GM21515 (cell line): ENCODE data around the gene SLC23A1.
A peak's percentile ranks its signal among the peaks of the same experiment; 100 is the strongest.
"Not testable (repeated sequence)": the region's sequence is repeated elsewhere in the genome, so short reads cannot be mapped to it uniquely, and the experiment has no call there.

Experiments used
- ATAC-seq: cut with Tn5 transposase; IDR thresholded peaks from one replicate; pipeline ENCODE4 v1.9.1; 2021; ENCODE audit not compliant: unreplicated experiment

Gene SLC23A1

DNA sequence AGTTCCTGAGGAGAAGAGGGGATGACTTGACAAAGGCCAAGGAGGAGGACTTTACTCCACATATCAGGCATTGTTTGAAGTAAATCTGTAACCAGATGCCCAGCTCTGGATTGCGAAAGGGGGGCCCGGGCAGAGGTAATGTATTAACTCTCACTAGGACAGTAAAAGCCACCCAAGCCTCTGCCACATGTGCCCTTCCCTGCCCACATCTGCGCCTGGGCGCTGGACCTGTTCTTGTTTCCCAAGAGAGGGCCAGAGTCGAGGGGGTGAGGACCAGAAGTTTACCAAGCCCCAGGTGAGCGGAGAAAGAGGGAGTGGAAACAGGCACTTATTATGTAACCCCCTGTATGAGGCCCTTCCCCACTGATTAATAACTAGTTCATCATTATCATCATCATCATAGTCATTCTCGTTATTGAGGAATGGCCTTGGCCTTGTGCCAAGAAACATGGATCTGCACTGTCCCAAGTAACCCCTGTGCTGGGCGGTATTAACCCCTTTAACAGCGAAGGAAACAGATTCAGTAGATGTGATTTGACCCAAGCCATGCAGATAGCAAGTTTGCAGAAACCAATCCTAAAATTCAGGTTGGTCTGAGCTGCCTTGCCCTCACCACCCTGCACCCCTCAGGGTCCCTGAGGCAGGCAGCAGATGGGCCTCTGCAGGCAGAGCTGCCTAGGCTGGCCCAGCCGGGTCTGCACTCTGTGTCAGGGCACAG lies at the start of gene SLC23A1:
Gene SLC23A1, minus strand, starts transcription at position 23 of the 718 bp plus-strand sequence. CDS start 44 bp downstream, outside the sequence.
- ATAC-seq = no peak

DNA sequence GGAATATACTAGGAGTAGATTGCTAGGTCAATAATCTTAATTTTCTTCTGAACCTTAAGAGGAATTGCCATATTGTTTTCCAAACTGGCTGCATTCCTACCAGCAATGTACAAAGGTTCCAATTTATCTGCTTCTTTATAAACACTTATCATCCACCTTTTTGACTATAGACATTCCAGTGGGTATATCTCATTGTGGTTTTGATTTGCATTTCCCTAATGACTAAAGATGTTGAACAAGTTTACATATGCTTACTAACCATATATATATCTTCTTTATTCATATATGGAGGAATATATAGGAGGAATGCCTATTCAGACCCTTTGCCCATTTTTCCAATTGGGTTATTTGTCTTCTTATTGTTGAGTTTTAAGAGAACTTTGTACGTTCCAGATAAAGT lies 48.6 kb upstream of the SLC23A1 start:
- no peak for ATAC-seq

DNA sequence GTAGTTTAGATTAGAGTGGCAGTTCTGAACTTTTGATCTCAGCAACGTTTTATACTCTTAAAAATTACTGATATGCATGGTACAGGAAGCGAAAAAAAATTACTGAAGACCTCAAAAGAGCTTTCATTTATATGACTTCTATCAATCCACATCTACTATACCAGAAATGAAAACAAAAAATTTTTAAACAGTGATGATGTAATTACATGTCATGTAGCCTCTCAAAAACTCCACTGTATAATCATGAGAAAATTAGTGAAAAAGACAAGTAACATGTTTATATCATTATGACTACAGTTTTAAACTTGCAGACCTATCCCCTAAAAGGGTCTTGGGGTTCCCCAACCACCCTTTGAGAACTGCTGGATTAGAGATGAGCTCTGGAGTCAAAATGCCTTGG lies 46.9 kb upstream of the SLC23A1 start:
- no peak for ATAC-seq

DNA sequence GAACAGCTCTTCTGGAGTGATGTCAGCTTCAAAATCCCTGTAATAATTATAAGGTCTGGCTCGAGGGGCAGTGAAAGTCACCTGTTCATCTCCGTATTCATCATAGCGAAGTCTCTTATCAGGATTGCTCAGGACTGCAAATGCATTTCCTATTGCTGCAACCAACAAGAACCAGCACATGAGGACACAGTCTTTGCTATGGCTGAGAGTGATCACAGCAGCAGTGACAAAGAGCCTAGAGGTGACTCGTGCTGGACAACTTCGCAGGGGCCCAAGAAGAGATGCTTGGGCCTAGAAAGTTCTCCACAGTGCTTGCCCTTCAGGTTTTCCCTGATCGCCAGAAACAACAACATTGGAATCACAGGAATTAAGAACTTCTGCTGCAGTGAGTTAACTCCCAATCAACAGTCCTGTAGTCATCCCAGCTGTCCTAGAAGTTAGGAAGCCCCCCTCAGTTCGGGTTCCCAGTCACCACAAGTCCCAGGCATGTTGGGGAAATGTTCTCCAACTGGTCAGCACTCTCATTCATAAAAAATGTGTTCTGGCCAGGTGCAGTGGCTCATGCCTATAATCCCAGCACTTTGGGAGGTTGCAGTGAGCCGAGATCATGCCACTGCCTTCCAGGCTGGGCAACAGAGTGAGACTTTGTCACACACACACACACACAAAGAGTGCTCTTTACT lies 43.2 kb upstream of the SLC23A1 start:
- no peak for ATAC-seq

DNA sequence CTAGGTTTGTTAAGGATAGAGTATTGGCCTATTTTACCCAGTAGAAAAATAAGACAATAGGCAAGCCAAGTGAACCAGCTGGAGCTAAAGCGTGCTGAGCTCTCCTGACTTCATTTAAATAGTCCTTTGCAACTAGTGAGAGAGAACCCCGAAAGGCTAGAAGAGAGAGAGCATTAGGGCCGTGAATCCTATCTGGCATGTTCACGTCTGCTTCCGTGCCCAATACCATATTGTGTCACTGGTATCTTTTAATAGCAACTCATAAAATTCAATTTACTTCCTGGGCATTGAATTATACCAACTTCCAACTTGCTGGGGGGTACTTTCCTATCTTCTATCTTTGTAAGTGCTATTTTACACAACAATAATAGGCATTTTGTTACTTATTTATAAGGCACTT lies 42.4 kb upstream of the SLC23A1 start:
- ATAC-seq = no peak

DNA sequence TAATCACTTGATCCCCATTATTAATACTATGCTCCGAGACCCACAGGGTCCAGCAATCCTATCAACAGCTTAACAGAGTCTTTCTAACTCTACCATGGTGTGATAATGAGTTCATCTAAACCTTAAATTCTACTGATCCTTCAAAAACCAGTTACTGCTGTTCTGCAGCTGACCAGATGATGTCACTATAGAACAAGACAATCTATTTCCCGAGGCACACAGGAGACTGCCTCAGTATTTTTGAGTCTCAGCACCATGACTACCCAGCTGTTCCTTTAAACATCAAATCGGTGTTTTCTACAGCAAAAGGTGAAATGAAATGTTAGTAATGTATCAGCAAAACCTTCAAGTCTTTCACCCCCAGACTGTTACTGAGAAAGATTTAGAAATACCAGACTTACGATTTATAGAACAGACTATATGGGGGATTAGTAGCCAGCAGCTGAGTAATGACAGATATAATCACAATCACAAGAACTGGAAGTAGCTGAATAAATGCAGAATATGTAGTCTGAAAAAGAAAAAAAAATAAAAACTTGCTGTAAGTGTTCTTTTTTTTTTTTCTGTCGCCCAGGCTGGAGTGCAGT lies 39.3 kb upstream of the SLC23A1 start:
- peak; percentile 72 for ATAC-seq

DNA sequence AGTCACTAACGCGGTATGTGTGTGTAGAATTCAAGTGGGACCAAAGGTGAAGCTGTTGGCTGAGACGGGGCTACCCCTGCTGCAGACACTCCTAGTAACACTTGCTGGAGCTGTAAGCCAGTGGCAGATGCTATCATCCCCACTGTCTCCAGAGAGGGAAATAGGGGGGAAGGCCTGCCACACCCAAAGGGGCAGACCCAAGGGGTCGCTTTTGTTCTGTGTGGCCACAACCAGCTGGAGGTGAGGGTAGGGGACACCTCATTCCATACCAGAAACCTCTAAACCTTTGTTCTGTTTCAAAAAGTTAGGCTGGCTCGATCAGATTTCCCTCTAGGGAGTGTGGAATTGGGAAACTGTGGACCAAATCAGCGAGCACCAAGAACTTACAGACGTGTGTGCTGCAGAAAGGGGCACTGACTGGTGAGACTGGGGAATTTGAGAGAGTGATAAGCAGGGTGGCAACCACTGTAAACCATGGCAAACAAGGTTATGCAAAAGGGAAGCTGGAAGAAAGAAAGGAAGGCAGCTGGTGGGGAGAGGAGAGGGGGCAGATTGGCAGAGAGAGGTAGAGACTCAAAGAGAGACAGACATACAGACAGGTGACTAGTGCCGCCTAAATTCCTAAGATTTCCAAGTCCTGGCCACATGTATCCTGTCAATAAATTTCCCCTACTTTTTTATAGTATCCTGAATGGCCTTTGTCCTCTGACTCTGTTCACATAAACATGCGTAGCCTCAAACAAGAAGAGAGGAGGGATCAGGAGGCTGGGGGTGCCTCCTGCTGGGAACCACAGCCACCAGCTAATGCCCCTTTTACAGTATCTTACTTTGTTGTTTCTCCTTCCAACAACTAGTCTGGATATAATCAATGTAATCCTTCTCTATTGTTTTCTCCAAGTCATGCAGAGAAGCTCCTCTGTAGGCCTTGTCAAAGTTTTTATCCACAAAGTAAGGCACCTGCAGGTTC lies 36.4 kb upstream of the SLC23A1 start:
- no peak for ATAC-seq

DNA sequence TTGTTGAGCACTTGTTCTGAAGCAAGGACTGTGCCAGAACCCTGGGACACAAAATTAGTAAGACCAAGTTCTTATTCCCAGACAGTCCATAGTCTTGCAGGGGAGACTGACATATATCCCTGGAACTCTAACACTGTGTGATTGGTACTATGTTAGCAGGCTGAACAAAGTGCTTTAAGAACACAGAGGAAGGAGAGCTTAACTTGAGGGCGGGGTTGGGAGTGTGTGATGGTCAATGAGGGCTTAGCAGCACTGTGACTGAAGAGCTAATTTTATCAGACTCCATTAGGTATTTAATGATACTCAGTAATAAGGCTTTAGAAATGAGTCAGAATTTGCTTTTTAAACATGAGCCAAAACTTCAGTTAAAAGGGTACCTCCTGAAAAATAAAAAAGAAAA lies 35.7 kb upstream of the SLC23A1 start:
- no peak for ATAC-seq

DNA sequence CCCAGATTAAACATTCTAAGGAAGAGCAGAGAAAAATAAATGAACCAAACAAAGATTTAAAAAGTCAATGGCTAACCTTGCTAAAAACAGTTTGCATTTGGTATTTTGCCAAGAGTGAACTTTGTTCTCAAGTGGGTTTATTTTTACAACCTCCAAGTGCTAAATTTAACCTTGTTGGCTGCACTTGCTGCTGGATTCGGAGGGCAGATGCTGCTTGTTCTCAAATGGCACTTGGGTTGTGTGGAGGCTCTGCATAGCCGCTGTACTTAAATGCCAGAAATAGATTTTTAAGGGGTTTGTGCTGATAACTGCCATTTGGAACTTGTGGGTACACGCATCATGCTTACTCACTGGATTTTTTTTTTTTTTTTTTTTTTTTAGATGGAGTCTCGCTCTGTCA lies 34.1 kb upstream of the SLC23A1 start:
- no peak for ATAC-seq

DNA sequence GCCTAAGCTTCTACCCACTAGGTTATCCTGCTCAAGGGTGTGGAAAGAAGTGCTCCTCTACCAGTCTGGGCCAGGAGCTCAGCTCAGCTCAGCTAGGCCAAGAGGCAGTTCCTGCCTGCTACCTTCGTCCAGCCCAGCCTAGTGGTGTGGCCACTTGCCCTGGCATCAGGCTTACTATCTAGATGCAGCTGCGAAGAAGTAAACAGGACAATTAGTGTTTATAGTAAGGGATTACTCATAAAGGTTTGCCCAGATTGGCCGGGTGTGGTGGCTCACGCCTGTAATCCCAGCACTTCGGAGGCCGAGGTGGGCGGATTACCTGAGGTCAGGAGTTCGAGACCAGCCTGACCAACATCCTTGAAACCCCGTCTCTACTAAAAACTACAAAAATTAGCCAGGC lies 33.6 kb upstream of the SLC23A1 start:
- ATAC-seq = no peak

DNA sequence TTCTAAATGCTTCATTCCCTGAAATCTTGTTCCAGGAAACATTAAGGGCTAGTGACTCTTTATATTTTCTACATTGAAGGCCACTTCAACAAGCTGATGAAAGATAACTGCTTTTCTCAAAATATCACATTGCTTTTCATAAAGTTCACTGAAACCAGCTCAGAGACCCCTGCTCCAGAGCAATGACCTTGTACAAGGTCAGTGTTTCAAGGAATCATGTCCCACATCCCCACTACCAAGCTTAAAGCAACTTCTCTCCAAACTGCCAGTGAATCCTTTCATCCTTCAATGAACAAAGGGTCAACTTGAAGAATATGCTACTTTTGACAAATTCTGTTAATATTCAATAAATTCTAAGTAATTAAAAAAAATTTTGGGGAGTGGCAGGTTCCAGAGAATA lies 32.8 kb upstream of the SLC23A1 start:
- ATAC-seq = no peak

DNA sequence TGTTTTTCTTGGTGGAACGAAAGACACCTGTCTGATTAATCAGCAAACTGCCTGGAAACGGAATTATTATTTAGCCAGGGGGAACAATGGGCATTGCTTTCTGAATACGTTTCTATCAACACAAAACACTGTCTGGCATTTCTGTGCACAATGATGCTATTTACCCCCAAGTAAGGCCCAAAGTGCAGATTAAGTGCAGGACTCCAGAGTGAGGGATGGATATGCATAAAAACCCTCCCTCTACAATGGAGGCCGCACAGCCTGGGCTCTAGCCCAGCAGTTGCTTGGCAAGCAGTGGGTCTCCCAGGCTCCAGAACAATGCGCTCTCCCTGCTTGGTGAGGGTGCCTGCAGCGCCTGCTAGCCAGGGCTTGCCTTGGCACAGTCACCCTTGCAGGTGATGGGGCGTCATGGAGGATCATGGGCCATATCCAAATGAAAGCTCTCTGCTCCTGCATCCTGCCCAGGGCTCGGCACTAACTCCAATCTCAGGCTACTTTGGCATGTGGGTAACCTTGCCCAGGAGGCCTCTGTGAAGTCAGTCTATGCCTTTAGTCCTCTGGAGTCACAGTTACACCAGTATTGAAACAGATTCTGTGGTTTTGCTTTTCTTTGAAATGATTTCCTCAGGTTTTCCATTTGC lies 32.2 kb upstream of the SLC23A1 start:
- ATAC-seq = no peak

DNA sequence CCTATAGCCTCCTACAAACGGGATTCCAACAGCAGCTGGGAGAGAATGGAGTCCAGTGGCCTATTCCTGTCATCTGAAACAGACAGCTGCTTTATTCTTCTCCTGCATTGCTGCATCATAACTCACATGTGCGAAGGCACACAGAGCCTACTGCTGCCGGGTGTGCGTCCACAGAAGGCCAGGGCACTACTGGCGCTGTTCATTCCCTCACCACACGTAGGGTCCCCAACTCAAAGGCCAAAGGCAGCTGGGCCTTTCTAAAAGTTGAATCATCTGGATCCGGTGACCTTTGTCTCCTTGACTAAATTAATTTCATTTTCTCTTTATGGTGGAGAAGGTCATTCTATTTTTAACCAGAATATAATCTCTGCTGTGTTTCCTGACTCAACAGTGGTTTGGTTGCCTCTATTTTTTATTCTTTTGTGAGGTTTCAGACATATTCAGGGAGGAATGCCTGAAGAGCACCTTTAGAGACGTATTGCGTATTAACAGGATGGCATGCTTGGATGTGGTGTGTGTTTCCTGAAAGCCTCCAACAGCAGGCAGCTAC lies 31.6 kb upstream of the SLC23A1 start:
- ATAC-seq = no peak

DNA sequence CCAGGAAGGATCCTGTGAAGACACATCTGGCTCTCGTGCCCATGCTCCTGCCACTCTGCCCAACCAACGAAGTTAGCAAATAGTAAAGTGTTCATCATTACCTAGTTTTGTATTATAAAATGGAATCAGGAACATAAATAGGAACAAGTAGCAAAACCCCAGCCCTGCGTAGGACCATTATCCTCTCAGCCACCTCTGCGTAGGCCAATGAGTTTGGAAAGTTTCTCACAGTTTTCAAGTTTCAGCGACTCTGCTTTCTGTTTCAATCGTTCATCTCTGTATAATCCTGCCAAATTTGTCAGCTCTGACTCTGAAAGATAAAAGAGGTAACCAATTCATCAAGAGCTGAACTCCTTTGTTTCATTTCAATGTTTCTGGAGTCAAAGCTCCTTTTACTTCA lies 30.9 kb upstream of the SLC23A1 start:
- ATAC-seq = no peak

DNA sequence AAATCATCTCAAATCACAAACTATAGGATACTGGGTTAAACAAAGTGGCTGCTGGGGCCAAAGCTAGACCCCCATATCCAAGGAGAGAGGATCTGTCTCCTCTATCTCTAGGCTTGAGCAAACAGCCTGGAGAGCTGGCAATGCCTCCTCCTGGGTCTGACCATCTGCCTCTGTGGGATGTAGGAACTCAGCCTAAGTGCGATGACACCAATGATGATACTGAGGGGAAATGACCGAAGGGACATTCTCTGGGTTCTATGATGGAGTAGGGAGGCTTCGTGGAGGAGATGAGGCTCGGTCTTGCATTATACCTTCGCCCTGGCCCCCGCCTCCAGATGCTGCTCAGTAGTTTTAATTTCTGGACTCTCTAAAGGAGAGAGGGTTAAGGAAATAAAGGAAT lies 30.1 kb upstream of the SLC23A1 start:
- ATAC-seq = no peak

DNA sequence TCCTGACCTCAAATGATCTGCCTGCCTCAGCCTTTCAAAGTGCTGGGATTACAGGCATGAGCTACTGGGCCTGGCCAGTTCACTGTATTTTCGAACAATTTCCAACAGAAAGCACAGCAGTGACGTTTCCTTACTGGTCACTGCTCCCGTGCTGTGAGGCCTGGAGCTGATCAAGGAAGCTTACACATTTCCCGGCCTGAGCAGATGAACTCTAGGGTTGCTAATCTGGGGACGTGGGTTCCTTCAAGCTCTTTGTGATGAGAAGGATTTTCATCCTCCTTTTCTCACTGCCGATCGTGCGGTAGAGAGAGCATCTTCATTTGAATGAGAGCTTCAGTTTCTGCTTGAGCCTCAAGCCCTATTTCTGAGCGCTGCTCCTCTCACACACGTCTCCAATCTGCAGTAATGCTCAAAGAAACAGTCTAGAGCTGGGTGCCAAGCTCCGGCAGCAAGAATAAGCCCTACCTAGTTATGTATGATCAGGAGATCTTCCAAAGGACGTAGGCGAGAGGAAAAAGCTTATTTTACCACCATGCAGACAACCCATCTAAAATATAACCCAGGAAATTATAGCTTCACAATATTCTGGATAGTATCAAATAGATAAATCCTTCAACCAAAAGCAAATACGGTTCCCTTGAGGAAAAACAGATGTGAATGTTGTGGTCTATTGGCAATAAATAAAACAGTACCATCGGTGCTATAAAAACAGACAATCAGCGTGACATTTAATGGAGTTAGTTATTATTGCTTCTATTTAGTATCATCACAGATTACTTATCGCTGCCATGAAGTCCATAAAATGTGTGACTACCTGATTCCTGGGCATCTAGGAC lies 28.1 kb upstream of the SLC23A1 start:
- no peak for ATAC-seq

DNA sequence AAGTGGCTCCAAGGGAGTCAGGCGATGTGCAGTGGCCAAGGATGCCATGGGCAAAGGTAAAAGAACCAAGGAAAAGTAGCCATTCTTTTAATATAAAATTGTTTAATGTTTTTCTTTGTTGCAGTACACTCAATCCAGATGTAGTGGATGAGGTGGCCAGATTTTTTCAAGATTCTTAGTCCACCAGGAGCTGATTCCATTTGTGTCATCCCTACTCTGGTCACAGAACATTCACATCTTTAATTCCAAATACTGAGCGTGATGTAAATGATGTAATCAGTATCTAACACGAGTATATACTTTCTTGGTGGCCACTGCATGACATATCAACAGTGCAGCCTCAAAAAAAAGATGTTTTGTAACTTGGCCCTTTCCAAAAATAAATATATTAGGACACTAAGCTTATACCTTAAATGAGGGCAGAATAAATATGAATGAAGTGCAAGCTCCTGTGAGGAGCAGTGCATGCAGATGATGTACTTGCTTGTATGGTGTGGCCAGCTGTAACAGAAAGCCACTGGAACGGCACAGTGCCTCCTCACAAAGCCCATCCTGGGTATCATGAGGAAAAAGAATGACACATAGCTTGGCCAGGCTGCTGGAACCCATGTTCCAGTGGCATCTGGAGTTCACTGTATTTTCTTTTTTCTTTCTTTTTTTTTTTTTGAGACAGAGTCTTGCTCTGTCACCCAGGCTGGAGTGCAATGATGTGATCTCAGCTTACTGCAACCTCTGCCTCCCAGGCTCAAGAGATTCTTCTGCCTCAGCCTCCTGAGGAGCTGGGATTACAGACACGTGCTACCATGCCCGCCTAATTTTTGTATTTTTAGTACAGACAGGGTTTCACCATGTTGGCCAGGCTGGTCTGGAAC lies 27.3 kb upstream of the SLC23A1 start:
- ATAC-seq = no peak

DNA sequence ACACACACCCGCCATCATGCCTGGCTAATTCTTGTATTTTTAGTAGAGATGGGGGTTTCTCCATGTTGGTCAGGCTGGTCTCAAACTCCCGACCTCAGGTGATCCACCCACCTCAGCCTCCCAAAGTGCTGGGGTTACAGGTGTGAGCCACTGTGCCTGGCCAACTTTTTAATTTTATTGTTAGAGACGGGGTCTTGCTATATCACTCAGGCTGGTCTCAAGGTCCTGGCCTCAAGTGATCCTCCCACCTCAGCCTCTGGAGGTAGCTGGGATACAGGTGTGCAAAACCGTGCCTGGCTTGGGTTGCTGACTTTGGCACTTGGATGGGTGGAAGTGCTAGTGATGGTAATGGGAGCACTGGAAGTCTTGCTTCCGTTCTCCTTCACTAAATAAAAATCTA lies 26.0 kb upstream of the SLC23A1 start:
- ATAC-seq = not testable (repeated sequence)

DNA sequence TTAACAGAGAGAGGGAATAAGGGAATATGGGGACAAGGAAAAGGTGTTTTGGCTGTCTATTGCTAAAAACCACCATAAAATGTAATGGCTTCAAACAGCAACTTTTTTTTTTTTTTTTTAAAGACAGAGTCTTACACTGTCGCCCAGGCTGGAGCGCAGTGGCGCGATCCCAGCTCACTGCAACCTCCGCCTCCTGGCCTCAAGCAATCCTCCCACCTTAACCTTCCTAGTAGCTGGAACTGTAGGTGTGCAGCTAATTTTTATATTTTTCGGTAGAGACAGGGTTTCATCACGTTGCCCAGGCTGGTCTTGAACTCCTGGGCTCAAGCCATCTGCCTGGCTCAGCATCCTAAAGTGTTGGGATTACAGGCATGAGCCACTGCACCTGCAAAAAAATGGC lies 25.1 kb upstream of the SLC23A1 start:
- no peak for ATAC-seq
